Fibroblast of the aortic adventitia (primary cell): ENCODE data around the gene NSMCE3. TPM values are rescaled to one million over a fixed set of nuclear protein-coding genes. Genes with fewer than 3 reads are reported as not detected.

Experiments
- DNase-seq: peaks from one replicate; pipeline ENCODE4 v3.0.0-alpha.2; 2010; ENCODE audit warnings: low read depth
- H3K4me3 ChIP-seq: 2 replicates; pipeline ENCODE4 v1.5.1; 2011; ENCODE audit warnings: low read depth, mild to moderate bottlenecking, control low read depth, low read length, moderate library complexity
- CTCF ChIP-seq: IDR thresholded peaks from 2 replicates; pipeline ENCODE4 v1.5.1; 2011; ENCODE audit warnings: mild to moderate bottlenecking, low read length, control low read depth, inconsistent platforms; ENCODE audit not compliant: insufficient read depth
- total RNA-seq: library from RNA; depleted of rRNA; stranded (reverse); fragments of >200 nt; gene quantifications from 2 replicates; pipeline ENCODE4 v1.2.3, GENCODE V29; 2012; ENCODE audit warnings: low replicate concordance

NSMCE3 gene
- total RNA-seq, 1 donor = 9.0 TPM

- DNase-seq = no peak
- no peak for TF ChIP-seq CTCF
- no peak overlapping the region for H3K4me3 ChIP-seq
Observed at GRCh38 chr15:29262738-29263137, 6.9 kb downstream of the NSMCE3 start.

- no peak overlapping the region for H3K4me3 ChIP-seq
- DNase-seq = no peak
- no peak for TF ChIP-seq CTCF
Observed at GRCh38 chr15:29260896-29261295, 8.7 kb downstream of the NSMCE3 start.

- H3K4me3 ChIP-seq = no peak overlapping the region
- no peak for DNase-seq
- no peak for TF ChIP-seq CTCF
Observed at GRCh38 chr15:29259233-29259632, 10.4 kb downstream of the NSMCE3 start.

GRCh38 chr15:29252234-29252633 lies 17.4 kb downstream of the NSMCE3 start:
- DNase-seq = no peak
- TF ChIP-seq CTCF = no peak
- no peak overlapping the region for H3K4me3 ChIP-seq

- TF ChIP-seq CTCF = no peak
- H3K4me3 ChIP-seq = no peak overlapping the region
- DNase-seq = no peak
Observed at GRCh38 chr15:29244544-29244943, 25.1 kb downstream of the NSMCE3 start.

- no peak for DNase-seq
- H3K4me3 ChIP-seq = no peak overlapping the region
- TF ChIP-seq CTCF = no peak
Observed at GRCh38 chr15:29244123-29244522, 25.5 kb downstream of the NSMCE3 start.

- DNase-seq = peak; percentile 2
Observed at GRCh38 chr15:29242456-29243242, 27.0 kb downstream of the NSMCE3 start.

More at GRCh38 chr15:29242456-29243242, 27.0 kb downstream of the NSMCE3 start:
- TF ChIP-seq CTCF = no peak
- H3K4me3 ChIP-seq = no peak overlapping the region
